Measurements from ENCODE around the gene IFIT2. TPM values are rescaled to one million over a fixed set of nuclear protein-coding genes. Genes with fewer than 3 reads are reported as not detected.

IFIT2 gene
- total RNA-seq, 1 experiment from 2014 or later = 1.0 TPM

DNA sequence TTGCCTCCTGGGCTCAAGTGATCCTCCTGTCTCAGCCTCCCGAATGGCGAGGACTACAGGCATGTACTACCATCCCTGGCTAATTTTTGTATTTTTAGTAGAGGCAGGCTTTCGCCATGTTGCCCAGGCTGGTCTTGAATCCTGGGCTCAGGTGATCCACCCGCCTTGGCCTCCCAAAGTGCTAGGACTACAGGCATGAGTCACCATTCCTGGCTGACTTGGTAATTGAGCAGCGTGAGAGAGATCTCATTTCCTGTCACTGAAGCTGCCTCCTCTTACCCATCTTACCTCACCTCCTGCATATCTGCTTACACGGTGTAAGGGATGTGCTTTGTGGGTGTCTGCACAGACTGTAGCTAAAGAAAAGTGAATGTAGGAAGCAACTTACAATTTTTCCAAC is 35.6 kb downstream of the IFIT2 start:
- H3K36me3 ChIP-seq (ENCODE audit: control insufficient read depth in 1 of 2, insufficient read depth in 2 of 2, low read length in 2 of 2) = no peaks in the 10 kb centered on the region
- 0 out of 2 replicates have a peak, but pooled peaks have one; percentile 28 for TF ChIP-seq MAX (IDR thresholded peaks at IDR 0.05)
- no peak for TF ChIP-seq SRF (IDR thresholded peaks at IDR 0.05; ENCODE audit: low read depth)
- TF ChIP-seq ZFX (IDR thresholded peaks at IDR 0.05) = no peak
- 0 out of 2 replicates have a peak, but pooled peaks have one; percentile 31 for TF ChIP-seq SP1 (IDR thresholded peaks at IDR 0.05; ENCODE audit: low read depth)
- TF ChIP-seq FOSL1 (IDR thresholded peaks at IDR 0.05; ENCODE audit: low read depth) = peak; percentile 61
- TF ChIP-seq YY1 (IDR thresholded peaks at IDR 0.05; ENCODE audit: extremely low read depth, insufficient replicate concordance, low read depth, low read length) = no peak
- TF ChIP-seq JUND (IDR thresholded peaks at IDR 0.05) = peak; percentile 75; the same call in 1 of the 2 replicates
- no peak for TF ChIP-seq TCF7L2 (IDR thresholded peaks at IDR 0.05; ENCODE audit: borderline replicate concordance, extremely low read depth, insufficient read depth, insufficient read length)
- TF ChIP-seq, protein P1, sequence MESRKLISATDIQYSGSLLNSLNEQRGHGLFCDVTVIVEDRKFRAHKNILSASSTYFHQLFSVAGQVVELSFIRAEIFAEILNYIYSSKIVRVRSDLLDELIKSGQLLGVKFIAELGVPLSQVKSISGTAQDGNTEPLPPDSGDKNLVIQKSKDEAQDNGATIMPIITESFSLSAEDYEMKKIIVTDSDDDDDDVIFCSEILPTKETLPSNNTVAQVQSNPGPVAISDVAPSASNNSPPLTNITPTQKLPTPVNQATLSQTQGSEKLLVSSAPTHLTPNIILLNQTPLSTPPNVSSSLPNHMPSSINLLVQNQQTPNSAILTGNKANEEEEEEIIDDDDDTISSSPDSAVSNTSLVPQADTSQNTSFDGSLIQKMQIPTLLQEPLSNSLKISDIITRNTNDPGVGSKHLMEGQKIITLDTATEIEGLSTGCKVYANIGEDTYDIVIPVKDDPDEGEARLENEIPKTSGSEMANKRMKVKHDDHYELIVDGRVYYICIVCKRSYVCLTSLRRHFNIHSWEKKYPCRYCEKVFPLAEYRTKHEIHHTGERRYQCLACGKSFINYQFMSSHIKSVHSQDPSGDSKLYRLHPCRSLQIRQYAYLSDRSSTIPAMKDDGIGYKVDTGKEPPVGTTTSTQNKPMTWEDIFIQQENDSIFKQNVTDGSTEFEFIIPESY (IDR thresholded peaks at IDR 0.05; ENCODE audit: extremely low read depth, insufficient replicate concordance, low read length) = no peak
- no peak for TF ChIP-seq EZH2phosphoT487 (IDR thresholded peaks at IDR 0.05; ENCODE audit: borderline replicate concordance)
- TF ChIP-seq CEBPB (IDR thresholded peaks at IDR 0.05; ENCODE audit: low read depth) = no peak
- no peak for TF ChIP-seq POLR2AphosphoS5 (IDR thresholded peaks at IDR 0.05; ENCODE audit: low read depth, low read length)
- TF ChIP-seq POLR2A (IDR thresholded peaks at IDR 0.05; ENCODE audit: borderline replicate concordance, extremely low read depth, insufficient read depth, insufficient read length) = no peak
- TF ChIP-seq SIN3A (IDR thresholded peaks at IDR 0.05; ENCODE audit: low read depth) = no peak
- TF ChIP-seq EZH2 (IDR thresholded peaks at IDR 0.05) = no peak
- no peak for TF ChIP-seq REST (IDR thresholded peaks at IDR 0.05; ENCODE audit: low read depth)
- no peak for TF ChIP-seq EGR1 (IDR thresholded peaks at IDR 0.05; ENCODE audit: low read depth)
- no peak for TF ChIP-seq ZNF274 (IDR thresholded peaks at IDR 0.05; ENCODE audit: low read depth, low read length)
- no peak for TF ChIP-seq ELF1 (IDR thresholded peaks at IDR 0.05; ENCODE audit: borderline replicate concordance, low read depth)
- TF ChIP-seq, protein P2, sequence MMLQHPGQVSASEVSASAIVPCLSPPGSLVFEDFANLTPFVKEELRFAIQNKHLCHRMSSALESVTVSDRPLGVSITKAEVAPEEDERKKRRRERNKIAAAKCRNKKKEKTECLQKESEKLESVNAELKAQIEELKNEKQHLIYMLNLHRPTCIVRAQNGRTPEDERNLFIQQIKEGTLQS (IDR thresholded peaks at IDR 0.05) = no peak
- TF ChIP-seq CBX3 (IDR thresholded peaks at IDR 0.05; ENCODE audit: low read depth) = peak; percentile 77
- no peak for TF ChIP-seq RAD21 (IDR thresholded peaks at IDR 0.05; ENCODE audit: low read depth)
- no peak overlapping the region for H3K4me3 ChIP-seq (replicated peaks in 1 of 2; ENCODE audit: low read depth in 1 of 2, low read length in 2 of 2)
- peak; percentile 80 for ATAC-seq
- H3K9me2 ChIP-seq (ENCODE audit: insufficient read depth) = no peaks in the 10 kb centered on the region
- RAD21 ChIA-PET (ENCODE audit: low non-redundant PET in 1 of 2, low total read pairs in 2 of 2, uncharacterized antibody in 2 of 2, unreplicated experiment in 2 of 2) = no interaction called here
- no peaks in the 10 kb centered on the region for H3K79me2 ChIP-seq (ENCODE audit: insufficient read depth, low read length)
- peak overlapping the region; percentile 57 for H3K4me2 ChIP-seq (ENCODE audit: low read length)
- H3K27me3 ChIP-seq (ENCODE audit: insufficient read depth, low read length) = no peaks in the 10 kb centered on the region
- POLR2A ChIA-PET = interaction anchor here (1.4 kb wide), 1 partner anchor 9 kb away, joined by 7 read pairs; the partner anchor contains the start of gene IFIT3
- intact Hi-C loops (cut with micrococcal nuclease) = no loop called here
- DNase-seq (ENCODE audit: low read depth, low spot score) = peak; percentile 23
- H2AFZ ChIP-seq (ENCODE audit: low read depth, low read length, poor library complexity, severe bottlenecking) = peak overlapping the region; percentile 6
- BruUV-seq (replicated peaks) = no TSS peak
- CTCF ChIA-PET = no interaction called here
- H3K27ac ChIP-seq (ENCODE audit: low read depth, low read length) = no peak overlapping the region
- H3K9me3 ChIP-seq (ENCODE audit: control insufficient read depth in 1 of 2, insufficient read depth in 1 of 2, low read depth in 1 of 2, low read length in 2 of 2) = no peaks in the 10 kb centered on the region
- H3K9ac ChIP-seq (ENCODE audit: low read length) = no peak overlapping the region
- H4K20me1 ChIP-seq (ENCODE audit: insufficient read depth) = no peaks in the 10 kb centered on the region
- H3K4me1 ChIP-seq (ENCODE audit: control insufficient read depth in 1 of 2, insufficient read depth in 2 of 2, low read length in 2 of 2) = peaks cover 3 to 22% of the 10 kb centered on the region in 2 experiments; a peak in 3 of 4 replicates

All from HCT116 (cell line).